Measurements from ENCODE around the gene VPREB3.

Gene VPREB3

DNA sequence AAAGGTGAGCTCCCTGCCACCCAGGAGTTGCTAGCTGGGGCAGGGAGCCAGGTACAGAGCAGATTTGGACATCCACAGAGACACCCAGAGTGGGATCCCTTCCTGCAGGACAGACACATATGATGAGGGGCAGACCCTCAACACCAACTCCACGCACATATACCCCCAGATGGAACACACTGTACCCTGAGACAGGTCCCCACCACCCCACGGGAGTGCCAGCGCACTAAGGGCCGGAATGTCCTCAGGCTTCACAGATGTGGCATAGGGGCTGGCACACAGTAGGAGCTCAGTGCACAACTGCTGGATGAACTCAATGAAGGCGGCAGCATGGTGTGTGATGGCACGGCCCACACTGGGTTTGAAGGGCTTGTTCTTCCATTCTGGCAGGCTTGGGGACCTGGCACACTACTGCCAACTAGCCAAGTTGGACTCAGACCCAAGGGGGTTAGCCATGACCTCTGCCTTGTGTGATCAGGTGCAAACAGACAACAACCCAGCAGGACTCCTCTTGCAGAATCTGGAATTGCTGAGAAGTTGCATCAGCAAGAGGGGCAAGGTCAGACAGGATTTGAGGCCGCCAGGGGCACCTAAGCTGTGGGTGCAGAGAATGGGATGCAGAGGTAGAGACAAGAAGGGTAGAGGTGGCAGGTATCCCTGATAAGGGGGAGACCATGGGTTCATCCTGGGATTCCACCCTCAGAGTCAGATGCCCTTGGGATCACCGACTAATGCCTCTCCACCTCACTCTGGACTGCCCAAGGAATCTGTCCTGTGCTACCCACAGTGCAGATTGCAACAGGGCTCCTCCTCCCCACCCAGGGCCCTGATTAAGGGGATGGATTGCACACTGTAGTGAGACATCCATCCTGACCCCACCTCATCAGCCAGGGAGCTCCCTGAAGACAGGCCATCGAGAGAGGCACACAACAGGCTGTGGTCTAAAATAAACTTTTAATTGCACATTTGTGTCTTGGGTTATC, 11.0 kb upstream of the VPREB3 start:
- no peak for DNase-seq (ENCODE audit: low read depth in 2 of 2)

DNA sequence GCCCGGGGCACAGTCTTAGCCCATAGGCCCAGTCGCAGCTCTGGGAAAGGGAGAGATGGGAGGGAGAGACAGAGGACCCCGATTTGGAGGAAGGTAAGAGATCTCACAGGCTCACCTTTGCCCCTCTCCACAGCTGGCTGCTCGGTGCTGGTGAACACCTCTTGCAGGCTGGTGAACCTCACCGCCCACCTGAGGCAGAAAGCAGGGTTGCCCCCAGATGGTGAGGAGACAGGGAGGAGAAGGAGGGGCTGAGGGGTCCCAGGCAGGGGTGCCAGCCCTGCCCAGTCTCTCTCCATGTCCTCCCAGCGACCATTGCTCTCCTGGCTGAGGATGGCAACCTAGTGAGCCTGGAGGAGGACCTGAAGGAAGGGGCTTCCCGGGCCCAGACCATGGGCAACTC, 9.7 kb upstream of the VPREB3 start:
- no peak for DNase-seq (ENCODE audit: low read depth in 2 of 2)

DNA sequence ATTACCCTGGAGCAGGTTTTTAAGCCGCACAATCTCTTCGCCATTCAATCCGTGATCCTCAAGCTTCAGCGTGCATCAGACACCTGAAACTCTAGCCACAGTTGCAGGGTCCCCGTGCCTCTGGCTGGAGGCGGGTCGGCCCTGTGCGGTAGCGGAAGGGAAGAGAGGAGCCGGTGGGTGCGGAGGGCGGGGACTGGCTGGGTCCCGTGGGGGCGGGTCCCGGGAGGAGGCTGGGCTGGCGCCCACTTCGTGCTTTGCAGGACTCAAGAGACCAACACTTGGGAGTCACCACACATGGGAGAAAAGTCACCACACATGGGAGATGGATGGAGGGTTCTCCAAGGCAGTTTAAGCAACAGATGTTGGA, 9.3 kb upstream of the VPREB3 start:
- peak; percentile 26 to 57 for DNase-seq (ENCODE audit: low read depth in 2 of 2)

DNA sequence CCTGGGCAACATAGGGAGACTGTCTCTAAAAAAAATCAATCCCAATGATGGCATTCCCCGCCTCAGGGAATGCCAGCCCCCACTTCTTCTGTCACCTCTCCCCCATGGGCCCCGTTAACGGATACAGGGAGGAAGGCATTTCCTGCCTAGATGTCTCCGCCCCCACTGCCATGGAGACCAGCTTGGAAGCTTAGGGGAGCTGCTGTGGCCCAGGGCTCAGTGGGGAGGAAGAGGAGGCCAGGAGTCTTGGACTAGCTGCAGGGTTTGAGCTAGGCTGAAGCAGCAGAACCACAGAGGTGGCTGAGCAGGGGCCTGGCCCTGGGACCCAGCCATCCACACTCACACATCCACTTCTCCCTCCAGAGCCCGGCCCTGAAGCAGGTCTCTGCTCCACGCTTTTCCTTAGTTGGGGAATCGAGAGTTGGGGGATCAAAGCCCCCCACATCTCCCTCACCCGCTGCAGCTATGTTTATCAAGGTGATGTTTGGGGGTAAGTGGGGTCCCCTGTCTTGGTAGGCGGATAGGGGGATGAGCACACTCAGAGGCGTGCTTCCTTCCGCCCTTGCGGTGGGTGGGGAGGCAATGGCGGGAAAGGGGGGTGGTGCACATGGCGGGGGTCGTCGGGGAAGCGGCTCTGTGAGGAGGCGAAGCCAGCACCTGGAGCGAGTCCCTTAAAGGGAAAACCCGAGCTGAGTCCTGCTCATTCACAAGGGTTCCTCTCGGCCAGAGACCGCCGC, 8.8 kb upstream of the VPREB3 start, which contains the start of gene C22orf15:
Gene C22orf15 (plus strand): TSS at position 149 of the 737 bp plus-strand sequence. CDS start 317 bp downstream, at position 466.
- no peak for DNase-seq (ENCODE audit: low read depth in 2 of 2)

DNA sequence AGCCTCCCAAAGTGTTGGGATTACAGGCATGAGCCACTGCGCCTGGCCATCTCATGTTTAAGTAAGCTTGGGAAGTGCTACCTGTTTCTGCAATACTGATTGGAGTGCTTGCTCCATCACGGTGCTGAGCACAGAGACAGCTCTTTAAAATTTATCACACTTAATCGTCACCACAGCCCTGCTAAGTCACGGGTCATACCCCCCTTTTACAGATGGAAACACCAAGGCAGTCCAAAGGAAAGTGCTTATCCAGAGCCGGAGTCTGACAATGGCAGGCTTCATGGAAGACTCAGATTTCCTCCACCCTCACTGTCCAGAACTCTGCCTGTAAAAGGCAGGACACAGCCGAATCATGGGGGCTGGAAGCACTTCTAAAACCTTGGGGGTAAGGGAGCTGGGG, 5.8 kb upstream of the VPREB3 start:
- DNase-seq (ENCODE audit: low read depth in 2 of 2): no peak

DNA sequence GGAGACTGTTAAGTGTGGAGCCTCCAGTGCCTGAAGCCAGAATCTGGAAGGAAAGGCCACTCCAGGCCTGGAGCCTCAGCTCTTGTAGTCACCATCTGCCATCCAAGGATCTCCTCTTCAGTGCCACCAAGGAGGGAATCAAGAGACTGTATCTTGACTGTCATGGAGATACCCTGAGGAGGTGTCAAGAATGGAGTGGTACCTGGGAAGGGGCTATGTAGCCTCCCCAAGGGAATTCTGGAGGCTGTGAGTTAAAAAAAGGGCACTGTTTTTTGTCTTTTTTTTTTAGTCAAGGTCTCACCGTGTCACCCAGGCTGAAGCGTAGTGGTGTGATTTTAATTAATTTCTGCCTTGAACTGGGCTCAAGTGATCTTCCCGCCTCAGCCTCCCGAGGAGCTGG, 5.3 kb upstream of the VPREB3 start:
- DNase-seq (ENCODE audit: low read depth in 2 of 2): no peak

DNA sequence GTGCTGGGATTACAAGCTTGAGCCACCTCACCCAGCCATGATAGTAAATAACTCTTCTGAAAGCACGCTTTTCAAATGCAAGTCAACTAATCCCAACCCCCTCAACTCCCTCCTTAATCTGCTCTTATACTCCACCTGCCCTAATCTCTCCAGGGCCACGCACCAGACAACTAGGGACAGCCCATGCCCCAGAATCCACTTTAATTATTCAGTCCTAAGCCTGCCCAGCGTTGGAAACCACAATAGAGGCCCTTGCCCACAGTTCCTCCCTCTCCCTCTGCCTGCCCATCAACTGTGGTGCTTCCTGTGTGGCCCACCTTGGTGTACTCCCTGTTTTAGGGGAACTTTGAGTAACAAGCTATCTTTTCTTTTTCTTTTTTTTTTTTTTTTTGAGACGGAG, 2.7 kb upstream of the VPREB3 start:
- no peak for DNase-seq (ENCODE audit: low read depth in 2 of 2)

DNA sequence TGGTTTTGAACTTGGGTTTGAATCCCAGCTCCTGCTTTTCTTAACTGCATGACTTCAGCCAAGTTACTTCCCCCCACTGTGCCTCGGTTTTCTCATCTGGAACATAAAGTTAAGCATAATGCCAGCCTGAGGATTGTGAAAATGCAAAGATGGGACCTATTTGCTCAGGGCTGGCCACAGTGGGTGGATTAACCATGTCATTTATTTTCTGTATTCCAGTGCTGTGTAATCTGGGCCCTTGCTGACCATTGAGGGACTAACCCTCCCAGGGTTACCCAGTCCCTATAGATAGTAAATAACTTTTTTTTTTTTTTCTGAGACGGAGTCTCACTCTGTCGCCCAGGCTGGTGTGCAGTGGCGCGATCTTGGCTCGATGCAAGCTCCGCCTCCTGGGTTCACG, 1.5 kb upstream of the VPREB3 start:
- no peak for DNase-seq (ENCODE audit: low read depth in 2 of 2)

DNA sequence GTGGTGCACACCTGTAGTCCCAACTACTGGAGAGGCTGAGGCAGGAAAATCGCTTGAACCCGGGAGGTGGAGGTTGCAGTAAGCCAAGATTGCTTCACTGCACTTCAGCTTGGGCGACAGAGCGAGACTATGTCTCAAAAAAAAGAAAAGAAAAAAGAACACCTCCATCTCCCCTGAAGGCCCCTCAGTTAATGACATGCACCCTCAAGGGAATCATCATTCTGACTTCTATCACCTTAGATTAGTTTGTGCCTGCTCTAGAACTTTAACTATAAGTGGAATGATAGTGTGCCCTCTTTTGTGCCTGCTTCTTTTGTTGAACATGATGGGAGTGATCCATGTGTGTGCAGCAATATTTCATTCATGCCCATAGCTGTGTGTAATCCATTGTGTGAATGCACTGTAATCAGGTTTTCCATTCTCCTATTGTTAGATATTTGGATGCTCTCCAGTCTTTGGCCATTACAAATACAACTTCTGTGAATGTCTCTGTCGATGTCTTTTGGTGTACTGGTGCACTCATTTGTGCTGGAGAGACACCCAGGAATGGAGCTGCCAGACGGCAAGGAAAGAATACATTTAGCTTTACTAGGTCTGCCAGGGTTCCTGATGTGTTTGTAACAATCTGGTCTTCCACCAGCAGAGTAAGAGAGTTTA, 883 bp upstream of the VPREB3 start:
- DNase-seq (ENCODE audit: low read depth in 2 of 2): no peak

DNA sequence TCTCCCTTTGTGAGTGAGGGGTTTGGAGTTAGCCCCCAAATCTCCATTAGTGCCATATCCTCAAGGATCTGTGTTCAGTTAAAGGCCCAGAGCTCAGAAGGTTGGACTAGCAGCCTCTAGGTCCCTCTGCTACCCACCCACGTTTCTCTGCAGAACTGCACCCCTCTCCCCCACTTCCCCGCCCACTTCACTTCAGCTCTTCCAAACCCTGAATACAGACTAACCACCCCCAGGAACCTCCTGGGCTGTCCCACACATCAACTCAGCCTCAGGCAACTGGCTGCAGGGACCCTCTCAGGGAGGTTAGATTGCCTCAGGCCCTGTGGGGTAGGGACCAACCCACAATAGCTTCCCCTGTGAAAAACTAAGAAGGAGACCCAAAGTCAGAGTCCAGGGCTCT, 840 bp downstream of the VPREB3 start:
- DNase-seq (ENCODE audit: low read depth in 2 of 2): no peak

DNA sequence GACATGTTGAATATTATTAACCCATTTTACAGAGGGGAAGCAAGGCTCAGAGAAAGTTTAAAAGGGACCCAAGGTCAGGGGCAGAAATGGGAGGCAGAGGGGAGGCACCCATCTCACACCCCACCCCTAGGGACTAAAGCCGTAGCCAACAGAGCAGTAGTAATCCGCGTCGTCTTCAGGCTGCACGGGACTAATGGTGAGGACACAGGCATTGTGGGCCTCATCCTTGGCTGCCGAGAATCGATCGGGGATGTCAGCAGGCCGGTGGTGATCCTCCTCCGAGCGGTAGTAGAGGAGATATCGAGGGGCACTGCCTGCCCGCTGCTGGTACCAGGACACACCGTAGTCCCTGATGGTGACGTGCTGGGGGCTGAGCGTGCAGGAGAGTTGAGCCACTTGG, 1.5 kb downstream of the VPREB3 start:
- DNase-seq (ENCODE audit: low read depth in 2 of 2): no peak

DNA sequence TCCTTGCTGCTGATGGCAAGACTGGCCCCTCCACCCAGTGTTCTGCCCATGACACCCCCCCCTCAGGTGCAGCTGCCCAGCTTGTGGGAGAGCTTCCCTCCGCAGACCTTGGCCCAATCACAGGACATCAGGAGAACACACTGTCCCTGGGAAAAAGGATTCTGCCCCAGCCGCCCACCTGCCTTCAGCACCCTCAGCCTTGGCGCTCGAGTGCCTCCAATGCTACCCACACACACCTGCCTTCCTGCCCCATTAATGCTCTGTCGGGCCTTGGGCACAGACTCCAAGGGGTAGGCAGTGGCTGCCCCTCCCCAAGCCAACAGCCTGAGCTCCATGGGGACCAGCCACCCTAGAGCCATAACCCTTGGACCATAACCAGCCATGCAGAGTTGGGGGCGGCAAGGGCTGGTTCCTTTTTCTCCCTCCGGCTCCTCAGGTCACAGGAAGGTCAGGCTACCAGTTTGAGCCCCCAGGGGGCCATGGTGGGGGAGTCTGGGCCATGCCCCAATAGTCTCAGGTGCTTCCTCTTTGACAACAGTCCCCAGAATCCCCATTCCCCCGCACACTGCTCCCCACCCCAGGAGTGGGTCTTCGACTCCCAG, 2.0 kb downstream of the VPREB3 start:
- DNase-seq (ENCODE audit: low read depth in 2 of 2): no peak

DNA sequence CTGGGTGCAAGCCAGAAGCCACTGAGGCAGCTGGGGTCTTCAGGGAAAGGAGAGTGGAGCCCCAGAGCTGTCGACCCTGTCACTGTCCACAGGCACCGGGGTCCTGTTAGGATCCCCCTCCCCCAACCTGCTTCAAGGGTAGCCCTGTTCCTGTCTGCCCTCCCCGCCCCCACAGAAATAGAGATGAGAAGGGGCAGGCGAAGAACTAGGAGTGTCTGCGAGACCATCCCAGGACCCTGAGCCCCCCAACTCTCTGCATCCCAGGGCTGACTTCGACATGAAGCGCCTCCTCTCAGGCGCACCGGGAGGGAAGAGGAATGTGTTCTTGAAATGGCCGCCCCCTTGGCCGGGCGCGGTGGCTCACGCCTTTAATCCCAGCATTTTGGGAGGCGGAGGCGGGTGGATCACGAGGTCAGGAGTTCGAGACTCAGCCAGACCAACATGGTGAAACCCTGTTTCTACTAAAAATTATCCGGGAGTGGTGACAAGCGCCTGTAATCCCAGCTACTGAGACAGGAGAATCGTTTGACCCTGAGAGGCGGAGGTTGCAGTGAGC, 2.7 kb downstream of the VPREB3 start:
- no peak for DNase-seq (ENCODE audit: low read depth in 2 of 2)

DNA sequence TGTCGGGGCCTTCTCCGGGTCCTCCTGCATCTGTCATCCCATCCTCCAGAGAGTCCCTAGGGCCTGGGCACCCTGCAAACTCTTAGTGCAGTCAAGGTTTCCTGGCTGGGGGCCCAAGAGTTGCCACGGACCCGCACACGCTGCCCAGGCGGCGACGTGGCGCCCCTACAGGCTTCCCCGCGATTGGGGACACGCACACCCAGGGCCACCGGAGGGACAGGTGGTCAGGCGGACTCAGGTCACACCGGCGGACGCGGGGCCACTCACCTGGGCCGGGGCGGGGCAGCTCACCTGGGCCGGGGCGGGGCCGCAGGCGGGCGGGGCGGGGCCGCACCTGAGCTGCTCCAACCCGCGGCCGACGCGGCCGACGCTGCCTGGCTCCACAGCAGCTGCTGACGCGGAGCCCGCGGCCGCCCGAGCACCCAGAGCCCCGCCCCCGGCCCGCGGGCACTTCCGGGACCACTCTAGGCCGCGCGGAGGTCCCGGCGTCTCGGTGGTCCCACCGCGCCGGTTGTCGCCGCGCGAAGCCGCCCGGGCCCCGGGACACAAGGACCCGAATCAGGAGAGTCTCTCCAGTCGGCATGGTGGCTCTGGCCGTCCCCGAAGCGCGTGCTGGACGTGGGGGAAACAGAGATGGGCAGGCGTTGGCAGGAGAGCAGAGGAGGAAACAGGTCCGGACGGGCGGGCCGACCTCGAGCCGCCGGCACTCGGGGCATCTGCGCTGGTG, 3.3 kb downstream of the VPREB3 start, which contains the start of gene ZNF70:
Gene ZNF70 (minus strand): TSS at position 399 of the 727 bp plus-strand sequence. CDS start 5,972 bp downstream, outside the sequence.
- peak; percentile 75 to 82 for DNase-seq (ENCODE audit: low read depth in 2 of 2)

DNA sequence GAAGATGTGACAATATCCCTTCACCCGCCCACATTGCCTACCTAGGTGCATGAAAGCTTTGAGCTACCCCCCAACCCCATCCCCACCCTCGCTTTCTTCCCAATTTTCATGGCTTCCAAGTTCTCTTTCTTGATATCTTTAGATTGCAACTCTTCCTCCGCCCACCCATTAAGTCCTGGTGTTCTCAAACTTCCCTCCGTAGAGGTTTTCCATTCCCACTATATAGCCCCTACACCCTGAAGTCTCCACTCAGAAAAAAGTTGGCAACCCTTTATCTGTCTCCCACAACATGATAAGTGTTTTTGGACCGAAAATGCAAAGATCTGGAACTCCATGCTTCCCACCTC, 3.9 kb downstream of the VPREB3 start:
- no peak for DNase-seq (ENCODE audit: low read depth in 2 of 2)

DNA sequence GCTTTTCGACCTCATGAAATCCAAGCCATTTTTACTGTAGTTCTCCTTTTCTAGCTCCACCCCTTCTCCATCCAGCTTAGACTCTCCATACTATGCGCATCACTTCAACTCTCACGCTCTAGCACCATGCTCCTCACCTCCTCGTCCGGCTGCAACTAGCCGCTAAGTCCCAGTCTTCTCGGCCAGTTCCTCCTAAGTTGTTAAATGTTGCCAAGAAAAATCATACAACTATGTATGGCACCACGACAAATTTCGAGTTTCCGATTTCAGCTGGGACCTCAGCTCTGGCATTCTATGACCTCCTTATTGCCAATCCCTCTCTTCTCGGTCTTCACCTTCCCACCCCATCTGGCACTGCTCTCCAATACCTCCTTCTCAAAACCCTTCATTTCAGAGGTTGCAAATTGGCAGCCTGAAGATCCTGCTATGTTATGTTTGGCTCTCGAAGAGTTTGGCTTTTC, 4.4 kb downstream of the VPREB3 start:
- no peak for DNase-seq (ENCODE audit: low read depth in 2 of 2)

DNA sequence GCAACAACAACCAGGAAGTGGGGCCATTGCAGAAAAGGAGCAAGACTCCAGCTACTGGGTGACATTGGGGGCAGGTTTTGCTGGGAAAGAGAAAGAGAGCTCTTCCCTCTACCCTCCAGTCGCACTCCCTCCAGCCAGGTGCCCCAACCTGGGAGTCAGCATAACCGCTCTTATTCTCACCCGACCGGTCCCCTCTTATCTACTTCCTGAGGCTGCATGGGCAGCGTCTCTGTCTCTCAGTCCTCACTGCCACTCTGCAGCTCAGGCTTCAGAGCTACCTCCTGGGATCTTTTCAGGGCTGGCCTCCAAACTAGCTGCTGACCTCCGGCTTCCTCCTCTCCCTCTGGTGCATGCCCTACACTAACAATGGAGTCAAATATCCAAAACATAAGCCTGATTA, 8.4 kb downstream of the VPREB3 start:
- no peak for DNase-seq (ENCODE audit: low read depth in 2 of 2)

DNA sequence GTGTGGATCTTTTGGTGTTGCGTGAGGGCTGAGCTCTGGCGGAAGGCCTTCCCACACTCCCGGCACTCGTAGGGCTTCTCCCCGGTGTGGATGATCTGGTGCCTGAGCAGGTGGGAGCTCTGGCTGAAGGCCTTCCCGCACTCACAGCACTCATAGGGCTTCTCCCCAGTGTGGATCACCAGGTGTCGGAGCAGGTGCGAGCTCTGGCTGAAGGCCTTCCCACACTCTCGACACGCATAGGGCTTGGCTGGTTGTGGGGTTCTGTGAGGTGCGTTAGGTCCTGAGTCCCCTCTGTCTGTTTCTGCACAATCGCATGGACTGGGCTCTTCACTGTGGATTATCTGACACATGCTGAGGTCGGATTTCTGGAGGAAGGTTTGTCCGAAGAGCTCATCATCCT, 9.7 kb downstream of the VPREB3 start:
- no peak for DNase-seq (ENCODE audit: low read depth in 2 of 2)

DNA sequence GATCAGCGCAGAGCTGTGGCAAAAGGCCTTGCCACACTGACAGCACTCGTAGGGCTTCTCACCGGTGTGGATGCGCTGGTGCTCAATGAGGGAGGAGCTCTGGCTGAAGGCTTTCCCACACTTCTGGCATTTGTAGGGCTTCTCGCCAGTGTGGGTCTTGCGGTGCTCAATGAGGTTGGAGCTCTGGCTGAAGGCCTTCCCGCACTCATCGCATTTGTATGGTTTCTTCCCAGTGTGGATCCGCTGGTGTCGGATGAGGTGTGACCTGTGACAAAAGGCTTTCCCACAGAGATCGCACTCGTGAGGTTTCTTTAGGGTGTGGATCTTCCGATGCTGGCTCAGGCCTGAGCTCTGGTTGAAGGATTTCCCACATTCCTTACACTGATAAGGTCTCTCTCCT, 10.2 kb downstream of the VPREB3 start:
- DNase-seq (ENCODE audit: low read depth in 2 of 2): no peak

DNA sequence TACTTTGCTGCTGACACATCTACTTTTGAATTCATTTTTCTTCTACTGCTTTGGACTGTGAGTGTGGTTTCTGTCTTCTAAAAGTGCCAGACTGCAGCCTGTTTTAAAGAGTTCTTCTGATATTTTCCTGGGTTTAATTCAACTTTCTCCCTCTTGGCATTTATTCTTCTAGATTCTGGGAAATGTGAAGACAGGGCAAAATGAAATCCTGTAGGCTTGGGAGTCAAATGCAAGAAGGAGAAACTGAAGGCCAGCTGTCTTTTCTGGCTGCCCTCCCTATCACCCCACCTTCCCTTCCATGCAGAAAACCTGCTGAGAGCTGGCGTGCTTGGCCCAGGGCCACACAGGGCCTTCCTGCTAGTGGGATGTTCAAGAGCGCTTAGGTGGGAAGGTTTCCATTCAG, 10.9 kb downstream of the VPREB3 start:
- DNase-seq (ENCODE audit: low read depth in 2 of 2): no peak

Data from stimulated activated CD4-positive, alpha-beta T cell treated with anti-CD3 and anti-CD28 coated beads, Interleukin-1b, Interleukin-23, amount 100 ng/mL, for 4 hours (primary cell).